AG10803 (cell line): ENCODE results near the gene KAT8.
"Not testable (repeated sequence)": the region's sequence is repeated elsewhere in the genome, so short reads cannot be mapped to it uniquely, and the experiment has no call there.

Source experiments
- DNase-seq: peaks from one replicate; pipeline ENCODE4 v3.0.0; 2010; ENCODE audit warnings: low read depth
- H3K4me3 ChIP-seq: 2 replicates; pipeline ENCODE4 v1.5.1; 2011; ENCODE audit warnings: mild to moderate bottlenecking, low read length, control low read depth
- TF ChIP-seq, protein P1 (sequence below): conservative IDR thresholded peaks from 2 replicates; pipeline ENCODE4 v1.5.1; 2011; ENCODE audit warnings: mild to moderate bottlenecking, low read length, control low read depth, inconsistent platforms

KAT8 gene

DNA sequence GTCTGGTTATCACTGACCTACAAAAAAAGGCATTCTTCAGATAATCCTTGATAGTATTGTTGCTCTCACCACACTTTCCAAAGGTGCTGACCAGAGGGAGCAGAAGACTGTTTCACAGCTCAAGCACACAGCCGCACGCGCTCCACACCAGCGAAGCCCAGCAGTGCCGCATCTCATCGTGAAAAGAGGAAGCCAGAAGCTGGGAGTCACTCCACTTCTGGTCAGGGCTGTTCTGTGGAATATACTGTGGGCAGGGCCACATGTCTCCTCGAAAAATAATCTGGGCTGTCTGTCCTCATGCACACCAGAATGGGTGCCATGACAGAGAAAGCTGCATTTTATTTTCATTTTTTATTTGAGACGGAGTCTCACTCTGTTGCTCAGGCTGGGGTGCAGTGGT is 39.7 kb downstream of the KAT8 start:
- no peak overlapping the region for H3K4me3 ChIP-seq
- TF ChIP-seq, protein P1, sequence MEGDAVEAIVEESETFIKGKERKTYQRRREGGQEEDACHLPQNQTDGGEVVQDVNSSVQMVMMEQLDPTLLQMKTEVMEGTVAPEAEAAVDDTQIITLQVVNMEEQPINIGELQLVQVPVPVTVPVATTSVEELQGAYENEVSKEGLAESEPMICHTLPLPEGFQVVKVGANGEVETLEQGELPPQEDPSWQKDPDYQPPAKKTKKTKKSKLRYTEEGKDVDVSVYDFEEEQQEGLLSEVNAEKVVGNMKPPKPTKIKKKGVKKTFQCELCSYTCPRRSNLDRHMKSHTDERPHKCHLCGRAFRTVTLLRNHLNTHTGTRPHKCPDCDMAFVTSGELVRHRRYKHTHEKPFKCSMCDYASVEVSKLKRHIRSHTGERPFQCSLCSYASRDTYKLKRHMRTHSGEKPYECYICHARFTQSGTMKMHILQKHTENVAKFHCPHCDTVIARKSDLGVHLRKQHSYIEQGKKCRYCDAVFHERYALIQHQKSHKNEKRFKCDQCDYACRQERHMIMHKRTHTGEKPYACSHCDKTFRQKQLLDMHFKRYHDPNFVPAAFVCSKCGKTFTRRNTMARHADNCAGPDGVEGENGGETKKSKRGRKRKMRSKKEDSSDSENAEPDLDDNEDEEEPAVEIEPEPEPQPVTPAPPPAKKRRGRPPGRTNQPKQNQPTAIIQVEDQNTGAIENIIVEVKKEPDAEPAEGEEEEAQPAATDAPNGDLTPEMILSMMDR = no peak
- DNase-seq = no peak

DNA sequence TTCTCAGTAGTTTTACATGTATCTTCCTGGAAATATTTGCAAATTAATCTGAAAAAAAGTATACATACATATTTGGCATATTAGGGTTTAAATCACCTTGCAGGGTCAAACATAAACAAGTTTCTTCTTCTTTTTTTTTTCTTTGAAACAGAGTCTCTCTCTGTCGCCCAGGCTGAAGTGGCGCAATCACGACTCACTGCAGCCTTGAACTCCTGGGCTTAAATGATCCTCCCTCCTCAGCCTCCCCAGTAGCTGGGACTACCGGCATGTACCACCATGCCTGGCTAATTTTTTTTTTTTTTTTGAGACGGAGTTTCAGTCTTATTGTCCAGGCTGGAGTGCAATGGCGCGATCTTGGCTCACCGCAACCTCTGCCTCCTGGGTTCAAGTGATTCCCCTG is 49.9 kb downstream of the KAT8 start:
- TF ChIP-seq, protein P1 = no peak
- no peak overlapping the region for H3K4me3 ChIP-seq
- DNase-seq = no peak

DNA sequence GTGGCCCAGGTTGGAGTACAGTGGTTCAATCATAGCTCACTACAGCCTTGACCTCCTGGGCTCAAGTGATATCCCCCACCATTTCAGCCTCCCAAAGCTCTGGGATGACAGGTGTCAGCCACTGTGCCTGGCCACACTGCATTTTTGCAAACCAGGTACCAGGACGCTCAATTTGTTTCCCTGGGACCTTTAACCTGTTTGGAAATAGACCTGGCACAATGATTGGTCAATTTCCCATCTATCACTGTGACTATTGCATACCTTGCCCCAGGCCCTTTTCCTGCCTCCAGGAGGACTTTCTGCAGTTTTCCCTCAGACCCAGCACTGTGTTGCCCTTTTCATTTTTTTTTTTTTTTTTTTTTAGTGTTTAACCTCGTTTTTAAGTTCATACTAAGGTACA is 51.4 kb downstream of the KAT8 start:
- no peak for DNase-seq
- TF ChIP-seq, protein P1 = no peak
- H3K4me3 ChIP-seq = no peak overlapping the region

DNA sequence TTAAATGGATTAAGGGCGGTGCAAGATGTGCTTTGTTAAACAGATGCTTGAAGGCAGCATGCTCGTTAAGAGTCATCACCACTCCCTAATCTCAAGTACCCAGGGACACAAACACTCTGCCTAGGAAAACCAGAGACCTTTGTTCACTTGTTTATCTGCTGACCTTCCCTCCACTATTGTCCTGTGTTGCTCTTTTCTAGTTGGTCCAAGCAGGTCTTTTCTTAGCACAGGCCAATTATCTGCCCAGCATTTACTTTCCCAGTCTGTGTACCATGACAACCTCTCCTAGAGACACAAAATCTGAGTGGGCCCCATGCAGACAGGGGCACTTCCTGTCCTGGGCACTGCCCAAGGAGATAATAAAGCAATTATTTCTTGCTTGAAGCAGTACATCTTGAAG is 52.6 kb downstream of the KAT8 start:
- H3K4me3 ChIP-seq, DNase-seq: not testable (repeated sequence)

DNA sequence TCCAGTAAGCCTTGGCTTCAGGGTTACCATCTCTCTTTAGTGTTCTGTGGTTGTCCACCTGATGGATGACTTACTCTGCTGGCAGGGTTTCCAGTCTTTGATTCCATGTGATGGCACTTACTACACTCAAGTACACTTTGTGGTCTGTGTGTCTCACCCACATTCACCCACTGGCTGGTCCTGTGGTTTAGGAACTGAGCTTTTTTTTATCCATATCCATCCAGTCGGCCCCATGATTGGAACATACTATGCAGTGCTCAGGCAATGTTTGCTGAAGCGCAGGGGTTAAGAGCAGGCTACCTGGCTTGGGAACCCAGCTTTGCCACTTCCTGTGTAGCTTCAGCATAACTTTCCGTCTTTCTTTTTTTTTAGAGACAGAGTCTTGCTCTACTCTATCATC is 59.7 kb downstream of the KAT8 start:
- DNase-seq = peak; percentile 43
- no peak overlapping the region for H3K4me3 ChIP-seq
- TF ChIP-seq, protein P1 = no peak

DNA sequence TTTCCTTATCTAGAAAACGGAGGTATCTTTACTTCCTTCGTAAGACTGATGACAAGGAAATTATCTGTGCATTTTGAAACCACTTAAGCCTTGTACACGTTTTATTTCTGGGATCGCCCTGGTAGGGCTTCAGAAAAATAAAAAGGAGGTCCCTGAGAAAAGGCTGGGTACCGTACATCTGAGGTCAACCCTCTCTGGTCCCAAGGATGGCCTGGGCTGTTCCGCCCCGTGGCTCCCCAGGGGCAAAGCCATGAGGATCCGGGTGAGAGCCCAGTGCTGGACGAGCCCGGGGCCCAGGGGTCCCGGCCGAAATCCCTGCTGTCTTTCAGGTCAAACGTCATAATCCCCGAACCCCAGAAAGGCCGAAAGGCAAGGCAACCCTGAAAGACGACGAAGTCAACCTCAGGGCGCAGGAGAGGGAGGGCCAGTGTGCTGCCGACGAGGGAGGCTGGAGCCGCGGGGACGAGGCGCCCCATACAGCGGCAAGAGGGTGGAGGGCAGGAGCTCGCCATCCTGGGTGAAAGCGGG is 61.8 kb downstream of the KAT8 start:
- TF ChIP-seq, protein P1 = no peak
- DNase-seq = no peak
- H3K4me3 ChIP-seq = peak overlapping the region; percentile 94

DNA sequence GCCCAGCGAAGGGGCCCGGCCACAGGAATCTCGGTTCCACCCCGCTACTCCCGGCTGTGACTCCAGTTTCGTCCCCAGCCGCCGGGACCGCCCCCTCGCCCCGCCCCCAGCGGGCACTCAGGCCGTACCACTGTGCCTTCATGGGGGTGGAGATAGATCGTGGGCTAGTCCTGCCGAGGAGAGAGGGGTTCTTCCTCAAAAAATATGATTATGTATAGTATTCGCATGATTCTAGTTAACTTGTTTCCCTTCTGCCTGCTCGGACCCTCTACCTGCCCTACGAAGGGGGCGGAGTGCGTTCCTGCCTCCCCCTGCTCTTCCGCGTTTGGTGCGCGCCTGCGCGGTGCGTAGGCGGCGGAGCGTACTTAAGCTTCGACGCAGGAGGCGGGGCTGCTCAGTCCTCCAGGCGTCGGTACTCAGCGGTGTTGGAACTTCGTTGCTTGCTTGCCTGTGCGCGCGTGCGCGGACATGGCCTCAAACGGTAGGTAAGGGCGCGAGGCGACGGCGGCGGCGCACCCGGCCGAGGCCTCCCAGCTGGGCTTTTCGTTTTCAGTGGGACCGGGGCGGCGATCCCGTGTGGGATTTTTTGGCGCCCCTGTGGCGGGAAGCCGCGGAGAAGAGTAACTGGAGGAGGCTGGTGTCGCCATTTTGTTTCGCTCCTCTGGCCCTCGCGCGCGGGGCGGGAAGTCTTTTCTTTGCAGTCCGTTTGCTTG is 62.4 kb downstream of the KAT8 start, which contains the start of gene FUS:
Gene FUS (plus strand): TSS at position 393 of the 713 bp plus-strand sequence. CDS start 76 bp downstream, at position 469.
- DNase-seq = peak; percentile 84
- peak within 1 kb of the TSS; percentile 94 for H3K4me3 ChIP-seq
- TF ChIP-seq, protein P1 = no peak
